Neural progenitor cell (in vitro differentiated cells): ENCODE results near the gene SLC4A4. TPM values are rescaled to one million over a fixed set of nuclear protein-coding genes. Genes with fewer than 3 reads are reported as not detected.

Source experiments
- DNase-seq: peaks from one replicate; pipeline ENCODE4 v3.0.0-alpha.2; 2016; ENCODE audit warnings: low spot score
- H2AFZ ChIP-seq: fragments of 200-600 bp; sonication (generic); replicated peaks from 2 replicates; pipeline ENCODE4 v1.6.1; 2016; ENCODE audit warnings: antibody characterized with exemption
- H3F3A ChIP-seq: fragments of 200-600 bp; sonication (generic); 2 replicates; pipeline ENCODE4 v1.6.1; 2016; ENCODE audit warnings: antibody characterized with exemption, low read depth
- H3K27ac ChIP-seq: fragments of 200-600 bp; sonication (generic); 2 replicates; pipeline ENCODE4 v1.5.1; 2016; ENCODE audit warnings: mild to moderate bottlenecking
- H3K27me3 ChIP-seq: fragments of 200-600 bp; sonication (generic); 2 replicates; pipeline ENCODE4 v1.6.1; 2016; ENCODE audit warnings: mild to moderate bottlenecking, moderate library complexity
- H3K36me3 ChIP-seq: fragments of 200-600 bp; sonication (generic); 2 replicates; pipeline ENCODE4 v1.5.1; 2016
- H3K4me1 ChIP-seq: fragments of 200-600 bp; sonication (generic); 2 replicates; pipeline ENCODE4 v1.6.1; 2016; ENCODE audit warnings: mixed run types
- H3K4me2 ChIP-seq: fragments of 200-600 bp; sonication (generic); 2 replicates; pipeline ENCODE4 v1.6.1; 2016
- H3K4me3 ChIP-seq: fragments of 200-600 bp; sonication (generic); 2 replicates; pipeline ENCODE4 v1.5.1; 2016
- H3K79me2 ChIP-seq: fragments of 200-600 bp; sonication (generic); 2 replicates; pipeline ENCODE4 v1.6.1; 2016; ENCODE audit warnings: low read depth
- H3K9ac ChIP-seq: fragments of 200-600 bp; sonication (generic); 2 replicates; pipeline ENCODE4 v1.6.1; 2016
- H3K9me3 ChIP-seq: fragments of 200-600 bp; sonication (generic); 2 replicates; pipeline ENCODE4 v1.5.1; 2016; ENCODE audit warnings: low read depth
- H4K20me1 ChIP-seq: fragments of 200-600 bp; sonication (generic); 2 replicates; pipeline ENCODE4 v1.6.1; 2016; ENCODE audit warnings: low read depth
- H3K27ac Mint-ChIP-seq: 3 replicates; pipeline ENCODE4 v1.8.0; 2021; ENCODE audit warnings: mixed read lengths
- H3K27me3 Mint-ChIP-seq: 2 replicates; pipeline ENCODE4 v1.8.0; 2022; ENCODE audit warnings: low read depth, mild to moderate bottlenecking, inconsistent platforms, moderate library complexity, mixed read lengths; ENCODE audit not compliant: insufficient read depth
- H3K36me3 Mint-ChIP-seq: 3 replicates; pipeline ENCODE4 v1.8.0; 2021; ENCODE audit warnings: mixed read lengths
- H3K4me1 Mint-ChIP-seq: 3 replicates; pipeline ENCODE4 v1.8.0; 2021; ENCODE audit warnings: mixed read lengths
- H3K4me3 Mint-ChIP-seq: 3 replicates; pipeline ENCODE4 v1.8.0; 2021; ENCODE audit warnings: mild to moderate bottlenecking, moderate library complexity, mixed read lengths
- H3K9me3 Mint-ChIP-seq: 3 replicates; pipeline ENCODE4 v1.8.0; 2020; ENCODE audit warnings: mixed read lengths
- EZH2 ChIP-seq: fragments of 200-600 bp; sonication (generic); IDR thresholded peaks from 2 replicates; pipeline ENCODE4 v1.6.1; 2017; ENCODE audit warnings: antibody characterized with exemption, mild to moderate bottlenecking, moderate library complexity
- EZH2phosphoT487 ChIP-seq: fragments of 200-600 bp; sonication (generic); IDR thresholded peaks from 2 replicates; pipeline ENCODE4 v1.6.1; 2017; ENCODE audit warnings: antibody characterized with exemption
- total RNA-seq: library from RNA; depleted of rRNA; stranded (reverse); fragments of >200 nt; gene quantifications from 2 replicates; pipeline ENCODE4 v1.2.3, GENCODE V29; 2015; ENCODE audit warnings: low replicate concordance
- TF ChIP-seq, protein P1 (sequence below): fragments of 200-600 bp; sonication (generic); IDR thresholded peaks from 2 replicates; pipeline ENCODE4 v1.5.1; 2017; ENCODE audit warnings: antibody characterized with exemption, mild to moderate bottlenecking

The SLC4A4 gene
- total RNA-seq, 1 donor from 2014 or later: not detected

GRCh38 chr4:71300362-71300761, 38.5 kb upstream of the SLC4A4 start:
- no peaks in the 10 kb centered on the region for H3K36me3 Mint-ChIP-seq
- H3K9me3 Mint-ChIP-seq: no peaks in the 10 kb centered on the region
- H3K27ac Mint-ChIP-seq: peak overlapping the region; percentile 29
- no peaks in the 10 kb centered on the region for H4K20me1 ChIP-seq
- H3K9me3 ChIP-seq: no peaks in the 10 kb centered on the region
- H3K27me3 Mint-ChIP-seq: peaks cover 4% of the 10 kb centered on the region
- no peak overlapping the region for H3K4me3 Mint-ChIP-seq
- H2AFZ ChIP-seq: no peak overlapping the region
- no peak overlapping the region for H3K4me2 ChIP-seq
- no peak for DNase-seq
- H3K36me3 ChIP-seq: no peaks in the 10 kb centered on the region
- H3K27me3 ChIP-seq: no peaks in the 10 kb centered on the region
- TF ChIP-seq EZH2 (no peak), EZH2phosphoT487 (no peak)
- TF ChIP-seq, protein P1, sequence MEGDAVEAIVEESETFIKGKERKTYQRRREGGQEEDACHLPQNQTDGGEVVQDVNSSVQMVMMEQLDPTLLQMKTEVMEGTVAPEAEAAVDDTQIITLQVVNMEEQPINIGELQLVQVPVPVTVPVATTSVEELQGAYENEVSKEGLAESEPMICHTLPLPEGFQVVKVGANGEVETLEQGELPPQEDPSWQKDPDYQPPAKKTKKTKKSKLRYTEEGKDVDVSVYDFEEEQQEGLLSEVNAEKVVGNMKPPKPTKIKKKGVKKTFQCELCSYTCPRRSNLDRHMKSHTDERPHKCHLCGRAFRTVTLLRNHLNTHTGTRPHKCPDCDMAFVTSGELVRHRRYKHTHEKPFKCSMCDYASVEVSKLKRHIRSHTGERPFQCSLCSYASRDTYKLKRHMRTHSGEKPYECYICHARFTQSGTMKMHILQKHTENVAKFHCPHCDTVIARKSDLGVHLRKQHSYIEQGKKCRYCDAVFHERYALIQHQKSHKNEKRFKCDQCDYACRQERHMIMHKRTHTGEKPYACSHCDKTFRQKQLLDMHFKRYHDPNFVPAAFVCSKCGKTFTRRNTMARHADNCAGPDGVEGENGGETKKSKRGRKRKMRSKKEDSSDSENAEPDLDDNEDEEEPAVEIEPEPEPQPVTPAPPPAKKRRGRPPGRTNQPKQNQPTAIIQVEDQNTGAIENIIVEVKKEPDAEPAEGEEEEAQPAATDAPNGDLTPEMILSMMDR: no peak
- no peak overlapping the region for H3K9ac ChIP-seq
- no peaks in the 10 kb centered on the region for H3F3A ChIP-seq
- H3K4me3 ChIP-seq: no peak overlapping the region
- peaks cover 7% of the 10 kb centered on the region for H3K4me1 Mint-ChIP-seq
- H3K27ac ChIP-seq: no peak overlapping the region
- H3K4me1 ChIP-seq: no peaks in the 10 kb centered on the region
- H3K79me2 ChIP-seq: no peaks in the 10 kb centered on the region

- no peaks in the 10 kb centered on the region for H3F3A ChIP-seq
- H4K20me1 ChIP-seq: no peaks in the 10 kb centered on the region
- H3K4me1 ChIP-seq: no peaks in the 10 kb centered on the region
- no peaks in the 10 kb centered on the region for H3K9me3 ChIP-seq
- H3K4me3 ChIP-seq: no peak overlapping the region
- H3K27ac ChIP-seq: no peak overlapping the region
- H3K4me1 Mint-ChIP-seq: peaks cover 7% of the 10 kb centered on the region
- no peak overlapping the region for H3K4me2 ChIP-seq
- H3K27me3 Mint-ChIP-seq: peaks cover 4% of the 10 kb centered on the region
- no peaks in the 10 kb centered on the region for H3K79me2 ChIP-seq
- no peak overlapping the region for H3K9ac ChIP-seq
- no peaks in the 10 kb centered on the region for H3K36me3 ChIP-seq
- H3K27me3 ChIP-seq: no peaks in the 10 kb centered on the region
- H2AFZ ChIP-seq: no peak overlapping the region
- no peak for DNase-seq
- no peaks in the 10 kb centered on the region for H3K36me3 Mint-ChIP-seq
- H3K9me3 Mint-ChIP-seq: no peaks in the 10 kb centered on the region
- no peak overlapping the region for H3K4me3 Mint-ChIP-seq
- peak overlapping the region; percentile 19 for H3K27ac Mint-ChIP-seq
- TF ChIP-seq, protein P1: no peak
- TF ChIP-seq EZH2phosphoT487: no peak
- TF ChIP-seq EZH2: no peak
Measured at GRCh38 chr4:71300964-71301363, 37.9 kb upstream of the SLC4A4 start.

GRCh38 chr4:71303287-71303686, 35.5 kb upstream of the SLC4A4 start:
- Histone ChIP-seq H3K27me3 (no peaks in the 10 kb centered on the region), H2AFZ (no peak overlapping the region), H3K4me2 (no peak overlapping the region), H4K20me1 (no peaks in the 10 kb centered on the region), H3F3A (no peaks in the 10 kb centered on the region), H3K36me3 (no peaks in the 10 kb centered on the region), H3K9ac (no peak overlapping the region), H3K27ac (no peak overlapping the region), H3K9me3 (no peaks in the 10 kb centered on the region), H3K4me3 (no peak overlapping the region), H3K79me2 (no peaks in the 10 kb centered on the region), H3K4me1 (no peaks in the 10 kb centered on the region)
- H3K4me3 Mint-ChIP-seq: no peak overlapping the region
- DNase-seq: no peak
- no peaks in the 10 kb centered on the region for H3K36me3 Mint-ChIP-seq
- peaks cover 7% of the 10 kb centered on the region for H3K4me1 Mint-ChIP-seq
- H3K9me3 Mint-ChIP-seq: no peaks in the 10 kb centered on the region
- no peak for TF ChIP-seq EZH2
- TF ChIP-seq, protein P1: no peak
- no peak for TF ChIP-seq EZH2phosphoT487
- no peak overlapping the region for H3K27ac Mint-ChIP-seq
- H3K27me3 Mint-ChIP-seq: peaks cover 5% of the 10 kb centered on the region
